Heart left ventricle (tissue), 13 donors: ENCODE measurements around the gene TBL1X.

Experiments
- POLR2A ChIP-seq, 2 donors: fragments of 450-650 bp; IDR thresholded peaks; one replicate each; pipeline ENCODE4 v1.6.1; 2017; ENCODE audit warnings: antibody characterized with exemption in 2 of 2, mild to moderate bottlenecking in 2 of 2, moderate library complexity in 2 of 2
- TF ChIP-seq, protein P1 (sequence below), 12 donors: fragments of 200-600 bp; sonication (generic) in 4 of 12; IDR thresholded peaks; one replicate each; pipeline versions ENCODE4 v1.5.0 to v1.8.0; 2018 to 2022; ENCODE audit warnings: antibody characterized with exemption in 12 of 12, mild to moderate bottlenecking in 5 of 12
- donor health status: ischemic (EF 13 %, LVEDD 7.1; RV severe dilation, severe dysfunction).
- donor health status: DM: no; HTN: yes; CAD: no.
- donor health status: DM: no; HTN: no; CAD: no.
- donor health status: ischemic (EF 25% LVEDD 6.9; RV normal size, moderate dysfunction).
- donor health status: ischemic (EF 25% LVEDD 5.7; RV mildly dilated, moderate dysfunction).
- donor health status: ischemic (EF 35%, LVEDD 5.7; RV mildly dilated, moderate dysfunction).
- donor health status: nonischemic (EF 11% LVEDD 7.7; RV severe dilation, severe dysfunction).
- donor health status: DM: yes; HTN: yes; CAD: no.
- donor health status: PGD.
- donor health status: ischemic (EF 29% LVEDD 5.4; RV normal size, mild dysfunction).
- donor health status: nonischemic (EF 23%, LVEDD 6.1; RV moderate dilation, normal function).

GRCh38 chrX:9557521-9557920 is 92.7 kb downstream of the TBL1X start:
- TF ChIP-seq, protein P1, sequence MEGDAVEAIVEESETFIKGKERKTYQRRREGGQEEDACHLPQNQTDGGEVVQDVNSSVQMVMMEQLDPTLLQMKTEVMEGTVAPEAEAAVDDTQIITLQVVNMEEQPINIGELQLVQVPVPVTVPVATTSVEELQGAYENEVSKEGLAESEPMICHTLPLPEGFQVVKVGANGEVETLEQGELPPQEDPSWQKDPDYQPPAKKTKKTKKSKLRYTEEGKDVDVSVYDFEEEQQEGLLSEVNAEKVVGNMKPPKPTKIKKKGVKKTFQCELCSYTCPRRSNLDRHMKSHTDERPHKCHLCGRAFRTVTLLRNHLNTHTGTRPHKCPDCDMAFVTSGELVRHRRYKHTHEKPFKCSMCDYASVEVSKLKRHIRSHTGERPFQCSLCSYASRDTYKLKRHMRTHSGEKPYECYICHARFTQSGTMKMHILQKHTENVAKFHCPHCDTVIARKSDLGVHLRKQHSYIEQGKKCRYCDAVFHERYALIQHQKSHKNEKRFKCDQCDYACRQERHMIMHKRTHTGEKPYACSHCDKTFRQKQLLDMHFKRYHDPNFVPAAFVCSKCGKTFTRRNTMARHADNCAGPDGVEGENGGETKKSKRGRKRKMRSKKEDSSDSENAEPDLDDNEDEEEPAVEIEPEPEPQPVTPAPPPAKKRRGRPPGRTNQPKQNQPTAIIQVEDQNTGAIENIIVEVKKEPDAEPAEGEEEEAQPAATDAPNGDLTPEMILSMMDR (IDR thresholded peaks at IDR 0.05): no peak
- no peak for TF ChIP-seq POLR2A (IDR thresholded peaks at IDR 0.05)
